Uterus (tissue), 2 donors: ENCODE measurements around the gene CWC27.

Experiments used
- CTCF ChIP-seq, 4 experiments: fragments of 200-600 bp in 2 of 4; fragments of 450-650 bp in 2 of 4; sonication (generic) in 2 of 4; IDR thresholded peaks; one replicate each; pipeline ENCODE4 v1.5.1; 2016 to 2019; ENCODE audit warnings: antibody characterized with exemption in 4 of 4, mild to moderate bottlenecking in 2 of 4, moderate library complexity in 1 of 4
- POLR2A ChIP-seq, 2 donors: fragments of 450-650 bp; IDR thresholded peaks; one replicate each; pipeline ENCODE4 v1.6.1; 2016; ENCODE audit warnings: antibody characterized with exemption in 2 of 2, mild to moderate bottlenecking in 1 of 2, moderate library complexity in 1 of 2

- TF ChIP-seq POLR2A (IDR thresholded peaks at IDR 0.05) (no peak), CTCF (IDR thresholded peaks at IDR 0.05) (no peak)
Measured at GRCh38 chr5:64742821-64743220, 25.9 kb upstream of the CWC27 start.
